ENCODE data around the gene DUSP2. TPM values are rescaled to one million over a fixed set of nuclear protein-coding genes. Genes with fewer than 3 reads are reported as not detected.

Gene DUSP2
- total RNA-seq, 2 experiments from 2014 or later = 522 to 539 TPM

DNA sequence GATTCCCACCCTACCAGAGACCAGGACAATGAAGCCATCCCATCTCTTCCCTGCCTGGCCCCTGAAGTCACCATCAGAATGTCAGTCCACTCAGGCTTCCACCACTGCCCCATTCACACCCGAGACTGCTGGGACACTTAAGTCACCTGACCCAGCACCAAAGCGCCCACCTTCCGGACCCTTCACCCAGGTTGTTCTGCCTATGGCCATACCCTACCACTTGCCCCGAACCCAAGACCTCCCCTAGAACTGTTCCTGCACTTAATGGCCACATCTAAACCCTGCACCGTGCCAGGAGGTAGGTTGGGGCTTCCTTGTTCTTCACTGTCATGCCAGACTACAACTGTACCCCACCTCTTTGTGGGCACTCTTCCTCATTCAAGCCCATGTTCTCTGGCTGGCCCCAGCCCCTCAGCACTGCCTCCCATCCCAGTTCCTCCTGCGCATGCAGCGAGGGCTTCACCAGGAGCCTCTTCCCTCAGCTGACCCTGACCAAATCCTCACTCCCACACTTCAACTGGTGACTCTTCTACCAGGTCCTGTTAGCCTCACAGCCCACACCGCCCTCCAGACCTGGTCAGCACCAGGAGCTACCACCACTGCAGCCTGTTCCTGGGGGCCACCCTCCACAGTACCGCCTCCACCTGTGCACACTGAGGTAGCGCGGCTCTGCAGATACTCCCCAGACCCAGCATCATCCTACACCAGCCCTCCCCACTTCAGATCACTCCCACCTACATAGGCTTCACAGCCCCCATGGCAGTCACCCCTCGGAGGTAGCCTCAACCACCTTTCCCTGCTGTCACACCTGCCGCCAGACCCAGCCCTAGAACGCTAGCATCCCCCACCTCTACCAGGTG lies 20.6 kb downstream of the DUSP2 start:
- Mint-ChIP-seq H3K9me3 (no peaks in the 10 kb centered on the region), H3K27ac (no peak overlapping the region), H3K27me3 (peaks cover 22% of the 10 kb centered on the region), H3K4me3 (no peak overlapping the region), H3K4me1 (ENCODE audit: low read depth) (no peaks in the 10 kb centered on the region), H3K36me3 (peaks cover 19% of the 10 kb centered on the region)
- intact Hi-C loops (cut with micrococcal nuclease) = no loop called here
- CTCF ChIA-PET = no interaction called here
- POLR2A ChIA-PET = no interaction called here
- DNase-seq = no peak

DNA sequence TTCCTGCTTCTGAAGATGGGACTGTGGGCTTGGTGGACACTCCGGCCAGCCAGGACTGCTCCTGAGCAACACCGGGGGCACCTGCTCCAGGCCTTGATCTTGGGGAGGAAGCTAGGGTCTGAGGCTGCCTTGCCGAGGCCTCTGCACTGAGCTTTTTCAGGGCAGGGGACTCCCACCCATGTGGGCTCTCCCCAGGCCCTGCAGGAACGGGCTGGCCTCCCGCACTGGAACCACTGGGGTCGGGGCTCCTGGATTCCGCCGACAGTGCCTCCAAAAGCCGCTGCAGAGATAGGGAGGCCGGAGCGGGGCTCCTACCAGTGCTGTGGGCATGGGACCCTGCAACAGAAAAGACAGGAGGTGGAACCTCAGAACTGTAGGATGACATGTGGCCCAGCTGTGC lies 21.3 kb downstream of the DUSP2 start:
- no peaks in the 10 kb centered on the region for H3K9me3 Mint-ChIP-seq

DNA sequence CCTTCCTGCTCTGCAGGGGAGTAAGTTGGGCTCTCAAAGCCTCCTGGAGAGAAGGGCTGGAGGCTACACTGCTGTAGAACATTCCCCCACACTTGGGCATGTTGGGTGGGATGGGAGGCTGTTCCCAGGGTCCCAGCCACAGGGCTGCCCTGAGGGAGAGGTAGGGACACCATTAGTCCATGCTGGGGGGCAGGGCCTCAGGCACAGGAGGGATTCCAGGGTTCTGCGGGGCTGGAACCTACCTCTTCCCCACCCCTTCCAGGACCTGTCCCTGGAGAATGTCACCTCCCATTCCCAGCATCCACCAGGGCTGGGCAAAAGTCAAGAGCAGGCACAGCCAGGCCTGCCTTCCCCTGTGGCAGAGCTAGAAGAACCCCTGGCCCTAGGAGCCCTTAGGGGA lies 21.9 kb downstream of the DUSP2 start:
- Mint-ChIP-seq H3K27me3 (peaks cover 32% of the 10 kb centered on the region), H3K27ac (no peak overlapping the region), H3K4me3 (no peak overlapping the region), H3K4me1 (ENCODE audit: low read depth) (no peaks in the 10 kb centered on the region), H3K9me3 (no peaks in the 10 kb centered on the region), H3K36me3 (peaks cover 15% of the 10 kb centered on the region)
- ChIA-PET CTCF (interaction anchor here (1.0 kb wide), 1 partner anchor 131 kb away, joined by 3 read pairs; no protein-coding TSS in a partner anchor), POLR2A (no interaction called here)
- intact Hi-C loops (cut with micrococcal nuclease) = no loop called here
- no peak for DNase-seq

More for the DNA sequence above, 21.3 kb downstream of the DUSP2 start:
- Mint-ChIP-seq H3K4me1 (ENCODE audit: low read depth) (no peaks in the 10 kb centered on the region), H3K27ac (no peak overlapping the region), H3K36me3 (peaks cover 15% of the 10 kb centered on the region), H3K27me3 (peaks cover 27% of the 10 kb centered on the region), H3K4me3 (no peak overlapping the region)
- POLR2A ChIA-PET = no interaction called here
- CTCF ChIA-PET = interaction anchor here (0.7 to 1.0 kb wide), 2 partner anchors 49 to 131 kb away, joined by 3 read pairs; no protein-coding TSS in a partner anchor
- intact Hi-C loops (cut with micrococcal nuclease) = no loop called here
- DNase-seq = no peak

DNA sequence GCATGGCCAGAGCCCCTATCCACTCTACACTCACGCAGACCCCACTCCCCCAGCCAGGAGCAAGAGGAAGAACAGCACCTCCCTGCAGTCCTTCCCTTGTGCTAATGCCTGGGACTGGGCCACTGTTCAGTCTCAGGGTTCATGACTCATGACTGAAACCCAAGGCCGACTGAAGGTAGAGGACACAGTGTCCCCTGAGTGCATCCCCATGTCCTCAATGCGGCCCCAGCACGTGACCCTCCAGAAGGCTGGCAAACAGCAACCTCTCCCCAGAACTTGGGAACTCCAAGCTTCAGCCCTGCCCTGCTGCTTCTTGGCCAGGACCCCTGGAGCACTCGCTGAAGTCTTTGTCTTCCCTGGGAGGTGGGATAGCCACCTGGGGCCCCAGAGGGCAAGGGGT lies 22.8 kb downstream of the DUSP2 start:
- peaks cover 2% of the 10 kb centered on the region for H3K4me1 Mint-ChIP-seq (ENCODE audit: low read depth)
- ChIA-PET POLR2A (no interaction called here), CTCF (no interaction called here)
- peaks cover 14% of the 10 kb centered on the region for H3K36me3 Mint-ChIP-seq
- DNase-seq = peak; percentile 11
- no peak overlapping the region for H3K4me3 Mint-ChIP-seq
- H3K9me3 Mint-ChIP-seq = no peaks in the 10 kb centered on the region
- intact Hi-C loops (cut with micrococcal nuclease) = no loop called here
- peaks cover 36% of the 10 kb centered on the region for H3K27me3 Mint-ChIP-seq
- no peak overlapping the region for H3K27ac Mint-ChIP-seq

DNA sequence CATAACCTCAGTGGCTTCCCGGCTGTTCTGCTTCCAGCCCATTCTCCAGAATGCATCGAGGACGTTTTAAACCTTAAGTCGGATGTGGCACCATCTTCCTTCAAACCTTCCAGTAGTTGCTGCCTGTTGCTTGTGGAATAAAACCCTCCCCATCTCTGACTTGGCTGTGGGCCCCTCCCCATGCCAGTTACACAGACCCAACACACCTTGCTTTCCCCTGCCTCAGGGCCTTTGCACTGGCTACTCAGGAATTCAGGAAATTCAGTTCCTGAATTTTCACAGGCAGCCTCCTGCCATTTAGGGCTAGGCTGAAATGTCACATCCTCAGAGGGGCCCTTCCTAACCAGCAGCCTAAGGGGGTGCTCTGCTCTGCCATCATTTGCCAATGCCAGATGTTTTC lies 23.8 kb downstream of the DUSP2 start:
- H3K9me3 Mint-ChIP-seq = no peaks in the 10 kb centered on the region
- intact Hi-C loops (cut with micrococcal nuclease) = no loop called here
- peaks cover 5% of the 10 kb centered on the region for H3K4me1 Mint-ChIP-seq (ENCODE audit: low read depth)
- H3K27me3 Mint-ChIP-seq = peaks cover 36% of the 10 kb centered on the region
- DNase-seq = no peak
- no peak overlapping the region for H3K4me3 Mint-ChIP-seq
- no peak overlapping the region for H3K27ac Mint-ChIP-seq
- CTCF ChIA-PET = no interaction called here
- H3K36me3 Mint-ChIP-seq = peaks cover 7% of the 10 kb centered on the region
- POLR2A ChIA-PET = no interaction called here

DNA sequence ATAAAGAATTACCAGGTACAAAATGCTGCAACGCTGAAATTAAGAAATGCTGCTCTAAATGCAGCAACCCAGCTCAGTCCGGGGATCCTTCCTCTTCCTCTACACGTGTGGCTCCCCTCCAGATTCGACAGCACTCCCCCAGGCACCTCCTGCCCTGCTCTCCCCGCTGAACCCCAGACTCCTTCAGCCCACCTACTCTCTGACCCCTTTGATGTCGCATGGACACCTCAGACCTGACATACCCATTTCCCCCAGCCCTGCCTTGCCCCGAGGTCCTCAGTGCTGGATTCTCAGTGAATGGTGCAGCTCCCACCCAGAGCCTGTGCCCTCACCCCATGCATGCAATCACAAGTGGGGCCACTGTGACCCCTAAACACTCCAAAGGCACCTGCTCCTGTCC lies 24.2 kb downstream of the DUSP2 start:
- H3K27me3 Mint-ChIP-seq = peaks cover 36% of the 10 kb centered on the region
- intact Hi-C loops (cut with micrococcal nuclease) = no loop called here
- DNase-seq = no peak
- no peak overlapping the region for H3K4me3 Mint-ChIP-seq
- H3K9me3 Mint-ChIP-seq = no peaks in the 10 kb centered on the region
- no peak overlapping the region for H3K27ac Mint-ChIP-seq
- CTCF ChIA-PET = no interaction called here
- peaks cover 4% of the 10 kb centered on the region for H3K36me3 Mint-ChIP-seq
- POLR2A ChIA-PET = no interaction called here
- H3K4me1 Mint-ChIP-seq (ENCODE audit: low read depth) = peaks cover 5% of the 10 kb centered on the region

DNA sequence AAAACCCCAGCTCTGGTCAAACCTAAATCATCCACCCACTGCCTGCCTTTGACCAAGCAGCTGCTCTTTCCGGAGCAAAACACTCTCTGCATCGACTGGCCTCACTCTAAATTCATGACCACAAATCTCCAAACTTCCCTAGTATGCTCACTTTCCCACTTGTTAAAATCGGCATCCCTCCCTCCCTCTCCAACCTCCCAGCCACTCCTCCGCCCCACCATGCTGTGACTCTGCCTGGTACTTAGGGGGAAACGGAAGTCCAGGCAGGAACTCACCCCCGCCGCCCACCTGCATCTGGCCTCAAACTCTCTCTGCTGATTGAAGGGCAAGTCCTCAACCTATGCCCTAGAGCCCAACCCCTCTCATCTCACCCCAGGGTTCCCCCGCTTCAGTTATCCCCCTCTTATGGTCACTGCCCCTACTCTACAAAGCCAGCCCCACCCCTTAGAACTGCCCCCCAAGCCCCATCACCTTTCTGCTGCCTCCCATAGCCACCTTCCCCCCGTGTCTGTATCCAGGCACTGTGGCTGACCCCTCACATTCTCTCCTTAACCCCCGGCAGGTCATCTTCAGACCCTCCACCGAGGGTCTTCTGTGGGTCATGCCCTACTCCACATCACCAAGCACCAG lies 25.0 kb downstream of the DUSP2 start:
- peaks cover 1% of the 10 kb centered on the region for H3K36me3 Mint-ChIP-seq

DNA sequence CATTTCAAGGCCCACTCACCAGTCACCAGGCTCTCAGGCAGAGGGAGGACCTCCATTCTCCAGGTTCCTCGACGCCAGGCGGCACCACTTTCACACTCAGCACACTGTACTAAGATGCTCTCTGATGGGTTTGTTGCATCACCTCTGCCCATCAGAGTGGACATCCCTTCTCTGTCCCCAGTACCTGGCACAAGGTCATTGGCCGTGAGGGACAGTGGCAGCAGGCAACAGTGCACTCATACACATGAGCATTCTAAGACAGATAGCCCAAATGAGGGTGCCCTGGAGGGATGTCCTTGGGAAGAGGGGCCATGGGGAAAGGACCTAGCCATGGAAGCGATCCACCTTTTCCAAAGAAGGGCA lies 25.9 kb downstream of the DUSP2 start:
- CTCF ChIA-PET = interaction anchor here (3.0 to 6.0 kb wide), 3 partner anchors 55 to 127 kb away, joined by 30 to 68 read pairs (median 46); partner anchors contain the start of gene ANKRD36C
- Mint-ChIP-seq H3K9me3 (no peaks in the 10 kb centered on the region), H3K27me3 (peaks cover 41% of the 10 kb centered on the region), H3K4me1 (ENCODE audit: low read depth) (peaks cover 13% of the 10 kb centered on the region), H3K4me3 (no peak overlapping the region), H3K36me3 (no peaks in the 10 kb centered on the region), H3K27ac (no peak overlapping the region)
- POLR2A ChIA-PET = no interaction called here
- intact Hi-C loops (cut with micrococcal nuclease) = loop anchor here (5.0 kb wide), 1 partner anchor 127 kb away; the partner anchor contains the start of gene ANKRD36C
- no peak for DNase-seq

More for the DNA sequence above, 25.0 kb downstream of the DUSP2 start:
- no peaks in the 10 kb centered on the region for H3K9me3 Mint-ChIP-seq
- intact Hi-C loops (cut with micrococcal nuclease) = no loop called here
- DNase-seq = peak; percentile 11
- ChIA-PET POLR2A (no interaction called here), CTCF (interaction anchor here (4.8 kb wide), 1 partner anchor 54 kb away, joined by 68 read pairs; no protein-coding TSS in a partner anchor)
- H3K4me1 Mint-ChIP-seq (ENCODE audit: low read depth) = peaks cover 12% of the 10 kb centered on the region
- H3K27me3 Mint-ChIP-seq = peaks cover 41% of the 10 kb centered on the region
- H3K4me3 Mint-ChIP-seq = no peak overlapping the region
- H3K27ac Mint-ChIP-seq = no peak overlapping the region

DNA sequence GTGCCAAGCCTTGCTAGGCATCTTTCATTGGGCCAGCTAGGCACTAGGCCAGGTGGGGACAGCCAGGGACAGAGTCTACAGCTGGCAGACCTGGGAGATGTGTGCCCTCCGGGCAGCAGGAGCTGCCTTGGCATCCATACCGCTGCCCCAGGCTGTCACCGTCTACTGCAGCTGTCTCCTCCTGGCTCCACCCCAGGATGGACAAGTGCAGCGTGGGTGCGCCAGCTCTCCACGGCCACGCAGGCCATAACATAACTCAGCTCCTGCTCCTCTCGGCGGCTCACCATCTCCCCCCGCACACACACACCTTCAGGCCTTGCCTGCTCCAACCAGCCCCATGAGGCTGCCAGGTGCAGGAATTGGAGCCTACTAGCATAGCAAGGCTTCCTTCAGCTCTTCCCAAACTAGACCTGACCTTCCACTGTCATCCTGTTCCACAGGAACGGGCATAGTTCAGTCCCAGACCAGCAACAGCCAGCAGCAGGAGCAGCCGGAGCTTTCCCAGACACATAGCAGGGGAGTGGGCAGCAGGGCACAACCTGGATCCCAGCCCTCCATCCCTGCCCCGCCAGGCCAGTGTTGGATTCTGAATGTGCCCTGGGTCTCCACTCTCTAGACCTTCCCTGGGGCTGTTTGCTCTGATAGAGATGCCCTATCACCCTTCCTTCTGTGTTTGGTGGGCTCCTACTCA lies 26.4 kb downstream of the DUSP2 start:
- intact Hi-C loops (cut with micrococcal nuclease) = loop anchor here (5.0 kb wide), 1 partner anchor 127 kb away; the partner anchor contains the start of gene ANKRD36C
- Mint-ChIP-seq H3K36me3 (no peaks in the 10 kb centered on the region), H3K9me3 (no peaks in the 10 kb centered on the region), H3K4me3 (no peak overlapping the region), H3K27ac (no peak overlapping the region), H3K4me1 (ENCODE audit: low read depth) (peaks cover 13% of the 10 kb centered on the region), H3K27me3 (peaks cover 41% of the 10 kb centered on the region)
- CTCF ChIA-PET = interaction anchor here (2.2 to 6.0 kb wide), 6 partner anchors 12 to 126 kb away, joined by 14 to 68 read pairs (median 38); partner anchors contain the start of genes ANKRD36C and ASTL
- no peak for DNase-seq
- POLR2A ChIA-PET = no interaction called here

DNA sequence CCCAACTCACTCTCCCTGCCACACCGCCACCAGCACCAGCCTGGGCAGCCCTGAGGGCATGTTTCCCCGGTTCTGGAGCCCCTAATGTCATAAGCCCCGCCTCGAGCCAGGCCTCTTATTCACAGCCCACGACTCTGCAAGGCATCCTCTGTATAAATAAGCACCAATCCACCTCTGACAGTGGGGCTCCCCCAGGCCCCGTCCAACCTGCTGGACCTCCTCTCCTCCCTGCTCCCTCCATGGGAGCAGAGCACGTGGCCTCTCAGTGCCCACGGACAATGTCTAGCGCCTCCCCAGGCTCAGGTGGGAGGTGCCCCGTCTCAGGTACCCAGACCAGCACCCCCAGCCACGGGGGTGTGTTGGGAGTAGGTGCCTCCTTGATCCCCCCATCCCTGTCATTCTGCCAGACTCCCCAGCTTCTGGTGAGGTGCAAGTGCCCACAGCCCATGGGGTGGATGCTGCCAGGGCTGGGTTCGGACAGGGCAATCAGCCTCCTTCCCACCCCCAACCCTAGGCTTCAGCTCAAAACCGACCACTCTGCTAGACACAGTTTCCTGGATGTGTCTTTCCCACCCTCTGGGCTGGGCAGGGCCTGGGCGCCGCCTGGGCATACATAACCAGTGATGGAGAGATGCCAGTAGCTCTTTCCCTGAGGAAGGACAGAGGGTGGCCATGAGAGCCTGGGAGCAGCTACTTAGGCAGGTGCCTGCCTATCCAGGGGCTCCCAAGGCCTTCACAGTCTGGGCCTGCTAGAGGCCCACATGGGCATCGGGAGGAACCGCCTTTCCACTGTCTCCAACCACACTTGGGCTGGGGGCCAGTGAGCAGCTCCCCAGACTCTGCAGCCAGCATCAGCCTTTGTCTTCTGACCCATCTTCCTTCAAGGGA lies 27.3 kb downstream of the DUSP2 start:
- H3K4me1 Mint-ChIP-seq (ENCODE audit: low read depth) = peaks cover 13% of the 10 kb centered on the region
- CTCF ChIA-PET = interaction anchor here (1.2 to 6.0 kb wide), 20 partner anchors 9 to 133 kb away, joined by 3 to 68 read pairs (median 7); partner anchors contain the start of genes ANKRD36C, ASTL and STARD7
- peak overlapping the region; percentile 54 for H3K4me3 Mint-ChIP-seq
- DNase-seq = peak; percentile 20
- H3K27me3 Mint-ChIP-seq = peaks cover 41% of the 10 kb centered on the region
- POLR2A ChIA-PET = interaction anchor here (1.0 to 2.2 kb wide), 3 partner anchors 13 to 57 kb away, joined by 3 to 6 read pairs (median 4); no protein-coding TSS in a partner anchor
- H3K36me3 Mint-ChIP-seq = no peaks in the 10 kb centered on the region
- intact Hi-C loops (cut with micrococcal nuclease) = loop anchor here (5.0 kb wide), 1 partner anchor 126 kb away; the partner anchor contains the start of gene ANKRD36C
- H3K9me3 Mint-ChIP-seq = no peaks in the 10 kb centered on the region
- no peak overlapping the region for H3K27ac Mint-ChIP-seq

Measured in activated CD4-positive, alpha-beta memory T cell treated with anti-CD3 and anti-CD28 coated beads for 36 hours (primary cell).